HG03196 (cell line): ENCODE data around the gene CSNK1A1.

Experiments used
- ATAC-seq: cut with Tn5 transposase; IDR thresholded peaks from one replicate; pipeline ENCODE4 v1.9.1; 2021; ENCODE audit not compliant: unreplicated experiment

Gene CSNK1A1

DNA sequence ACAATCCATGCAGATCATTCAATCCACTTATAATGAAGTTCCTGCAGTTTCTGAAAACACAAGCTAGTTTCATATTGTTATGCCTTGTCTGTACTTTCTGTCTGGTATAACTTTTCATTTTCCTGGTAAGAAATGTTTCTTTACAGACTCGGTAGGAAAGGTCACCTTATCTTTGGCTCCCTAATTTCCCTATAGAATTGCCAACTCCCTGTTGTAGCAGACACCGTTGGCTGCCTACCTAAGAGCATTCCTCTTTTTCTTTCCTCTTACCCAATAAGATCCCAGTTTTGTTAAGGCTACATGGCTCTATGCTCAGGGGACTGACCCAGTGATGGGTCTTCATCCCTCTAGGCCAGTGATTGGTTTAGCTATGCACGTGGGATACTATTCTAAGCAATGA lies 23.9 kb upstream of the CSNK1A1 start:
- ATAC-seq = no peak

GRCh38 chr5:149572576-149573231 lies 21.5 kb upstream of the CSNK1A1 start:
- ATAC-seq = no peak

GRCh38 chr5:149572170-149572569 lies 20.9 kb upstream of the CSNK1A1 start:
- ATAC-seq = no peak

GRCh38 chr5:149567226-149567625 lies 16.0 kb upstream of the CSNK1A1 start:
- ATAC-seq = no peak

DNA sequence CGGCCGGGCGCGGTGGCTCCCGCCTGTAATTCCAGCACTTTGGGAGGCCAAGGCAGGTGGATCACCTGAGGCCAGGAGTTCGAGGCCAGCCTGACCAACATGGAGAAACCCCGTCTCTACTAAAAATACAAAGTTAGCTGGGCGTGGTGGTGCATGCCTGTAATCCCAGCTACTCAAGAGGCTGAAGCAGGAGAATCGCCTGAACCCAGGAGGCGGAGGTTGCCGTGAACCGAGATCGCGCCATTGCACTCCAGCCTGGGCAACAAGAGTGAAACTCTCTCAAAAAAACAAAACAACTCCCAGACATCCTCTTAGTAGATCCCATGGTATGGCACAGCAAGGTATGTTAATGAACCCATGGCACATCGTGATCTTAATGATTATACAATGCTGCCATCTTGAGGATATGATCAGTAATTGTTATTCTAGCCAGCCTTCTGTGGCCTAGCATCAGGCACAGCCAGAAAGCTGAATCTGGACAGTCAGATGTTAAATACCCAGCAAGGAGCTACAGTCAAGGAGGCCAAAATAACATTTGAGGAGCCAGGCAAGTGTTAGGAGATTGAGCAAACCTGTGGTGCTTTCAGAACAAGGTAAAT lies 13.4 kb upstream of the CSNK1A1 start:
- ATAC-seq = peak; percentile 85

DNA sequence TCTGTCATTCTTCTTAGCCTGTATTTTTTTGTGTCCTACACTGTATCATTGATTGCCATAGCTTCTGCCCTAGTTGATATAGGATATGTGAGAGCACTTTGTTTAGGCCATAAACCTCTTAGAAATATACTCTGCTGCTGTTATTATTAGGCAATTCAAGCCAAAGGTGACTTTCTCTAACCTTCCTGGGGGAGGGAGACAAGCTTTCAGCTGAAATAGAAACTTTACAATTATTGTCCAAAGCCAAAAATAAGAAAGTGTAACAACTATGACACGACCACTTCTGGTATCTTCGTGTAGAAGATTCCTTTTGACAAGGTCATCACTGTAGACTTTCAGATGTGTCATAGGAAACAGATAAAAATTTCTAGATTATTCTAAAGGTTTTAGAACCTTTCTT lies 12.2 kb upstream of the CSNK1A1 start:
- no peak for ATAC-seq

GRCh38 chr5:149561848-149562247 lies 10.6 kb upstream of the CSNK1A1 start:
- ATAC-seq = no peak

DNA sequence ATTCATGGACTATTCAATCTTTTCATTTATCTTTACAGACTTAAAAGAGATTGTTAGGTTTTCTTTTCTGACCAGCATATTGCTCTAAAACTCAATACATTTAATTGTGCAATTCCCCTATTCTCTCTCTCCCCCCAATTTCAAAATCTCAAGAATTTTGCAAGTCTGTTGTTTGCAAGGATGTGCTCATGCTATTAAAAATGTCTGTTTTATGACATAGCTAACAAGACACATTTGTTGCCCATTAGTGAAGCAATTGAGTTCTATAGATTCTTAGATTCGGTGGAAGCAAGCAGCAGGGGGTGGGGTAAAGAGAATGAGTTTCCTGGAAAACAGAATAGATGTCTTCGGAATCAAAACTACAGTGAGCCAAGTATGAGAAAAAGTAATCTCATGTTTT lies 8.5 kb upstream of the CSNK1A1 start:
- no peak for ATAC-seq

GRCh38 chr5:149552553-149553160 lies 1.4 kb upstream of the CSNK1A1 start:
- no peak for ATAC-seq

DNA sequence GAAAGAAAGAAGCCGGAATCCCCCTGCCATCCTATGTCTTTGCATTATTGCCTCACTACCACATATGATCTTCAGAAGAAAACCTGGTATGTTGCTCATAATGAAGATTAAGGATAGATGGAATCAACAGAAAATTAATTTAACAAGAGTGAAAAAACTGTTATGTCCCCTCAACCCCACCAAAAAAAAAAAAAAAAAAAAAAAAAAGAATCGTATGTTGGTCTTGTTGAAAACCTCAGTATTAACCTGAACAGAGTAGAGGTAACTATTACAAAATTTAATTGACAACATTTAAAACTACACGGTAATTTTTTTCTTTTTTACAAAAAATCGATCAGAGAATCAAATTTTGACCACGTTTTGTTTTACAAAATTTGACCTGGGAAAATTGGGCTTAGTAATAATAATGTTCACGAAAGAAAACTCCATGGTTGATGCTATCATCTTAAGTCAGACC lies 827 bp upstream of the CSNK1A1 start:
- ATAC-seq = no peak

GRCh38 chr5:149550594-149551226 lies 529 bp downstream of the CSNK1A1 start:
- no peak for ATAC-seq

DNA sequence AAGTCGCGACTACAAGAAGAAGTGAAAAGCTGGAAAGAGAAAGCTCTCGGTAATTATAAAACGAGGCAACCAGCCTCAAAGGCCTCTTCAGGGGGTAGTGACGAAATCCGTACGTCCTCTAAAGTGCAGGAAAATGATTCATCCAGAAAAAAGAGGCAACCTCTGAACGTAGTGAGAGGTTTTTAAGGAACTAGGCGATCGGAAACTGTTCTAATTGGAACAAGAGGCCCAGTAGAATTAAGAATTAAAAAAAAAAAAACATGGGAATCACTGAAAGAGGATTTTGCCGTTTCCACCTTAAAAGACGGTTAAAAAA lies 1.0 kb downstream of the CSNK1A1 start:
- no peak for ATAC-seq

- ATAC-seq = no peak
These were observed 1.6 kb downstream of the CSNK1A1 start for GRCh38 chr5:149549461-149550267.

DNA sequence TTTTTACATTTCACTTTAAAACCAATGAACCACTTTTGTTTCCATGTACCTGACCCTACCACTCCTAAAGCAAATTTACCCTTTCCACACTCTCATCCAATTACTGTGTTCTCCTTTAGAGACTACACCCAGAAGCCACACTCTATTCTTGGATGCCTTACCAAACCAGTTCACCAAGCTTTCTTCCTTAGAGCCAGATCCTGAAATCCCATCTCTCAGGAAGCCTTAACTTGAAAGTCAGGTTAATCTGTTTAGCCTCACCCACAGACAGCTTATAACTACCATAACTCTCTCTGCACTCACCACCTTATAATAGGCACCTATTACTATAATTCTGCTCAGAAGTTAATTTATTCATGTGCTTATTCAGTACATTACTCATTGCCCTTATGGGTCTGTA lies 4.3 kb downstream of the CSNK1A1 start:
- no peak for ATAC-seq

GRCh38 chr5:149545327-149545726 lies 5.9 kb downstream of the CSNK1A1 start:
- no peak for ATAC-seq

DNA sequence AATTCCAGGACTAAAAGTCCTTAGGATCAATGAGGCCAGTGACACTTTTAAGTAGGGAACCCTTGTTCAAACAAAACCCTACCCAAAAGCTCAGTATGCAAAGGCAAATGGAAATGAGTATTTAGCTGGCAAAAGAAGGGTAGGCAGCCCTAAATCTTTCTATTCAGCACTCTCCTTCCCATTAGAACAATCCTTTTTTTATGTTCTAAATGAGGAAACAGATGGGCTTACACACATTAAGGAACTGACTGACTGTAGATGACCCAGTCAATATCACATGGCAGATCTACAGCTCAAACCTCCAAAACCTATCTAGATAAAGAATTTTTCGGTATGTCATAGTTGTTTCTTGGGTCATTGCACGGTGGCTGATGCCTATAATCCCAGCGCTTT lies 7.2 kb downstream of the CSNK1A1 start:
- no peak for ATAC-seq

DNA sequence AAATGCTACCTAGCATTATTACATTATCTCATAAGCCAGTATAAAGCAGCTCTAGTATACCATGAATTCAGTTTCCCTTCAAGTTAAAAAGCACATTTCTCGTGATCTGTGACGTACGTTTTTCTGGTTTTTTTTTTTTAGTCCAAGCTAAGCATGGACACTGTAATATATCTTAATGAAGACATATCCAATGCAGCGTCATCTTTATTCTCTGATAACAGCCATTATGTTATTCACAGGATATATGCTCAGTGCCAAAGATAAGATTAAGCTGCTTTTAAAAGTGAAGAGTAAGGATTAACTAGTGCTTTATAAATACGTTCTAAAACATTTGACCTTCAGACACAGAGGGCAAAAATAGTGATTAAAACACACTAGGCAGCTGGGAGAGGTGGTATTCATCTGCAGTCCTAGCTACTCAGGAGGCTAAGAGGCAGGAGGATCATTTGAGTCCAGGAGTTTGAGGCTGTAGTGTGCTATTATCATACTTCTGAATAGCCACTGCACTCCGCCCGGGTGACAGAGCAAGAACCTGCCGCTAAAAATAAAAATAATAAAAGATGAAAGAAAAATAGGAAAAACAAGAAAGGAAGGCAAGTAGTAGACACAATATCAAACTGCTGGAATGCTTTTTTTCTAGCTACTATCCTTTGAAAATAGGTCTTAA lies 7.7 kb downstream of the CSNK1A1 start:
- ATAC-seq = no peak

- no peak for ATAC-seq
These were observed 9.3 kb downstream of the CSNK1A1 start for GRCh38 chr5:149541893-149542292.

DNA sequence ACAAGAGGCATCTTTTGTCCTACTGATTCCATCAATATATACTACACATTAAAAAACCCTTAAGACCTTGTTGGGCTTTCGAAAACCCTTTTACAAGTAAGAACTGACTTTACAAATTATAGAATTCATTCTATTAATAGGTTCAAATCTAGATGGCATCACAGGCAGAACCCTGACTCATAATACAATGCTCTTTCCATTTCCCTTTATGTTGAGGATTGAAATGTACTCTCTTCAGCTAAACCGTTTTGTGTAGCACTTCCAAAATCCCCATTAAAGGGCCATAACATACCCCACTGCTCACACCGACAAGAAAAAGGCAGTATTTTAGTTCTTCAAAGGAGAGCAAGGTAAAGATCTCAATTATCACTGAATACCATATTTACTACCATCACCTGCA lies 11.2 kb downstream of the CSNK1A1 start:
- ATAC-seq = no peak

DNA sequence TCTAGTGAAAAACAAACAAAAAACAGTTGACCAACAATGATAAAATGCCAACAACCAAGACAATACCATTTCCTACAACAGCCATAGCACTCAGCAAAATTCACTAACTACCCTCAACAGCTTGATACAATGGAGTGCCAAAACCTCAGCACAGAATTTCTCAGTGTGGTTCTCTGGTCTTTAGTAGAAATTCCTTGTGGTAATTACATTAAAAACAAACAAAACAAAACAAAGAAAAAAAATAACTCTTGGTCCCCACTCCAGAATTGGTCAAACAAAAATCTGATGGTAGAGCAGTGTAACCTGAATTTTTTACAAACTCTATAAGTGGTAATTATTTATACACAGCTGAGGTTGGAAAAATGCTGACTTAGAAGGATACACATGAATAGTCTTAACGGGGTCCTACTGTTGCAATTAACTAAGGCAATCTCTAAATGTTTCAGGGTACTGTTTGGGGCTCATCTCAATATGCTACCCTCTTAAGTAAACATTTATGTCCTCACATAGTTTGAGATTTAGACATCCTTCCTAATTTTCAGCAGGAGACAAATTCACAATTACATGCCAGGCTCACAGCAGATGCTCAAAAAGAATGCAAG lies 13.8 kb downstream of the CSNK1A1 start:
- ATAC-seq = no peak
